Suprapubic skin (tissue), 4 donors: Measurements from ENCODE around the gene TNFRSF14. TPM values are rescaled to one million over a fixed set of nuclear protein-coding genes. Genes with fewer than 3 reads are reported as not detected.

Experiments used
- DNase-seq, 2 donors: peaks; one replicate each; pipeline ENCODE4 v3.0.0-alpha.2; 2019; ENCODE audit warnings: low spot score in 2 of 2
- H3K27ac ChIP-seq: fragments of 200-600 bp; sonication (generic); one replicate; pipeline ENCODE4 v1.5.1; 2019
- H3K27me3 ChIP-seq: fragments of 200-600 bp; sonication (generic); one replicate; pipeline ENCODE4 v1.5.1; 2019
- H3K36me3 ChIP-seq: fragments of 200-600 bp; sonication (generic); one replicate; pipeline ENCODE4 v1.5.1; 2019
- H3K4me1 ChIP-seq: fragments of 200-600 bp; sonication (generic); one replicate; pipeline ENCODE4 v1.5.1; 2019
- H3K4me3 ChIP-seq: fragments of 200-600 bp; sonication (generic); one replicate; pipeline ENCODE4 v1.5.1; 2019; ENCODE audit warnings: mild to moderate bottlenecking
- H3K9me3 ChIP-seq: fragments of 200-600 bp; sonication (generic); one replicate; pipeline ENCODE4 v1.5.1; 2019
- EP300 ChIP-seq: sonication (generic); formaldehyde crosslinking; IDR thresholded peaks from one replicate; pipeline ENCODE4 v1.6.1; 2017; ENCODE audit warnings: antibody characterized with exemption
- POLR2A ChIP-seq, 2 donors: fragments of 450-650 bp; IDR thresholded peaks; one replicate each; pipeline ENCODE4 v1.6.1; 2017; ENCODE audit warnings: antibody characterized with exemption in 2 of 2, mild to moderate bottlenecking in 2 of 2, moderate library complexity in 2 of 2
- POLR2AphosphoS5 ChIP-seq, 3 donors: sonication (generic); formaldehyde crosslinking; IDR thresholded peaks; one replicate each; pipeline ENCODE4 v1.6.1; 2017; ENCODE audit warnings: antibody characterized with exemption in 3 of 3
- whole genome bisulfite sequencing: methylation state at CpG from one replicate; pipeline ENCODE4 v1.1.5; 2018; 5-methylcytosine and 5-hydroxymethylcytosine counted together
- total RNA-seq, 4 donors: library from RNA; depleted of rRNA; stranded (reverse); fragments of >200 nt; gene quantifications; one replicate each; pipeline ENCODE4 v1.1.0, GENCODE V29; 2016
- TF ChIP-seq, protein P1 (sequence below), 2 donors: fragments of 200-600 bp in 1 of 2; fragments of 450-650 bp in 1 of 2; sonication (generic) in 1 of 2; IDR thresholded peaks; one replicate each; pipeline ENCODE4 v1.5.1; 2016 to 2019; ENCODE audit warnings: antibody characterized with exemption in 2 of 2, mild to moderate bottlenecking in 1 of 2, moderate library complexity in 1 of 2

Gene TNFRSF14
- total RNA-seq, 4 donors from 2014 or later, result 33.3 to 111 (median 60.9) TPM

DNA sequence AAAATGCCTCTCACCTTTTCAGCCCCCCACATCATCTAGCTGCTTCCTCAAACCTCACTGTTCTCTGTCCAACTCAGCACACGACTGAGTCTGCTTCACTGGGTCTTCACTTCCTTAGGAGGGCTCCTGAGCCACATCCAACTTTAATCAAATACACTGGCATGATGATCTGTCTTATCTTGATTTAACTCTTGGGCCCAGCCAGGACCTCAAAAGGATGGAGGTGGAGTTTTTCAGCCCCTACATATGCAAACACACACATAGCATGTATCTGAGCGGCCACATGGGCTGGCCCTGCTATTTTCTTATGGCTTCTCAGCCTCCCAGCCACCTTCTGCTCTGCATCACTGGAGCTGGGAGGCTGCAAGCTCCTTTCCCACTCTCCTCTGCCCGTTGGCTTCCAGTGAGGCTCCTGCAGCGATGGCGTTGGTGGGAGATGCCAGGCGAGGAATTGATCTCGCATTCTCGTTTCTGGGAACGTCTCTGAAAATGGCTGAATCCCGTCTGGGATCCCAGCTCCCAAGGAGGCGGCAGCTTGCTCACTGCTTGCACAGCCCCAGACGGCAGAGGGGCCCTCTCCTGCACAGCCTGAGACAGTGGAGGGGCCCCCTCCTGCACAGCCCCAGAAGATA, 28.6 kb downstream of the TNFRSF14 start:
- H3K27ac ChIP-seq, result peak overlapping the region; percentile 96
- DNase-seq, result no peak
- H3K27me3 ChIP-seq, result no peaks in the 10 kb centered on the region
- H3K4me1 ChIP-seq, result peaks cover 34% of the 10 kb centered on the region
- no peaks in the 10 kb centered on the region for H3K9me3 ChIP-seq
- H3K36me3 ChIP-seq, result no peaks in the 10 kb centered on the region
- no peak for TF ChIP-seq EP300
- no peak for TF ChIP-seq POLR2A (IDR thresholded peaks at IDR 0.05)
- TF ChIP-seq POLR2AphosphoS5 (IDR thresholded peaks at IDR 0.05), result no peak
- TF ChIP-seq, protein P1, sequence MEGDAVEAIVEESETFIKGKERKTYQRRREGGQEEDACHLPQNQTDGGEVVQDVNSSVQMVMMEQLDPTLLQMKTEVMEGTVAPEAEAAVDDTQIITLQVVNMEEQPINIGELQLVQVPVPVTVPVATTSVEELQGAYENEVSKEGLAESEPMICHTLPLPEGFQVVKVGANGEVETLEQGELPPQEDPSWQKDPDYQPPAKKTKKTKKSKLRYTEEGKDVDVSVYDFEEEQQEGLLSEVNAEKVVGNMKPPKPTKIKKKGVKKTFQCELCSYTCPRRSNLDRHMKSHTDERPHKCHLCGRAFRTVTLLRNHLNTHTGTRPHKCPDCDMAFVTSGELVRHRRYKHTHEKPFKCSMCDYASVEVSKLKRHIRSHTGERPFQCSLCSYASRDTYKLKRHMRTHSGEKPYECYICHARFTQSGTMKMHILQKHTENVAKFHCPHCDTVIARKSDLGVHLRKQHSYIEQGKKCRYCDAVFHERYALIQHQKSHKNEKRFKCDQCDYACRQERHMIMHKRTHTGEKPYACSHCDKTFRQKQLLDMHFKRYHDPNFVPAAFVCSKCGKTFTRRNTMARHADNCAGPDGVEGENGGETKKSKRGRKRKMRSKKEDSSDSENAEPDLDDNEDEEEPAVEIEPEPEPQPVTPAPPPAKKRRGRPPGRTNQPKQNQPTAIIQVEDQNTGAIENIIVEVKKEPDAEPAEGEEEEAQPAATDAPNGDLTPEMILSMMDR (IDR thresholded peaks at IDR 0.05), result no peak
- H3K4me3 ChIP-seq, result peak overlapping the region; percentile 83
- 20% methylated on average over 11 of the region's 12 CpGs for WGBS

DNA sequence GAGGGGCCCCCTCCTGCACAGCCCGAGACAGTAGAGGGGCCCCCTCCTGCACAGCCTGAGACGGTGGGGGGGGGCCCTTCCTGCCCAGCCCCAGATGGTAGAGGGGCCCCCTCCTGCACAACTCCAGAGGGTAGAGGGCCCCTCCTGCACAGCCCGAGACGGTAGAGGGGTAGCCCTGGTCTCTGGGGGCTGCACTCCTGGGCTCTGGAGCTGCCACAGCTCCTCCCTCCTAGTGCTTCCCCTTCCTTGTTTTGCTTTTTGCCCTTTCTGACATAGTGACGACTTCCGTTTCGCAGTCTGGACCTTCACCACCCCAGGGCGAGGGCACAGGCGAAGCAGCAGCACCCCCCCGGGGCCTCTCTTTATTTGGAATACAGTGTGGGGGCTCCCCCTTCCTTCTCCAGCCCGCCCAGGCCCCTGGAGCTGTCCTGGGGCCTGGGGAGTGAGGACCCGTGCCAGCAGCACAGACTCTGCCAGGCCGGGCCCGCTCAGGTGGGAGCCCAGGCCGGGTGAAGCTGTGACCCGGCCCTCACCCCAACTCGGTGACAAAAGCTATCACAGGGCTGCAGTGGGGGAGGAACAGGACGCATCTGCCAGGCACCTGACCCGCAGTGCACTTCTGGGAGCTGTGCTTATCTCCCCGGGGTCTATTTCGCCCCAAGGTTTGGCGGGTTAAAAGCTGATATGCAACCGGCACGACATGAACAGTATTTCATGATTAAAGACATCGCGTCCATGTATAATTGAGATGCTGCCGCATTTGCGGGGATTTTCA, 29.3 kb downstream of the TNFRSF14 start:
- no peaks in the 10 kb centered on the region for H3K27me3 ChIP-seq
- no peak for DNase-seq
- no peaks in the 10 kb centered on the region for H3K36me3 ChIP-seq
- no peak for TF ChIP-seq POLR2AphosphoS5 (IDR thresholded peaks at IDR 0.05)
- TF ChIP-seq, protein P1 (IDR thresholded peaks at IDR 0.05), result no peak
- peak; percentile 20 to 39 for TF ChIP-seq POLR2A (IDR thresholded peaks at IDR 0.05)
- TF ChIP-seq EP300, result no peak
- peaks cover 34% of the 10 kb centered on the region for H3K4me1 ChIP-seq
- H3K27ac ChIP-seq, result peak overlapping the region; percentile 96
- WGBS, result 7% methylated on average over 21 of the region's 28 CpGs
- no peaks in the 10 kb centered on the region for H3K9me3 ChIP-seq
- peak overlapping the region; percentile 83 for H3K4me3 ChIP-seq

DNA sequence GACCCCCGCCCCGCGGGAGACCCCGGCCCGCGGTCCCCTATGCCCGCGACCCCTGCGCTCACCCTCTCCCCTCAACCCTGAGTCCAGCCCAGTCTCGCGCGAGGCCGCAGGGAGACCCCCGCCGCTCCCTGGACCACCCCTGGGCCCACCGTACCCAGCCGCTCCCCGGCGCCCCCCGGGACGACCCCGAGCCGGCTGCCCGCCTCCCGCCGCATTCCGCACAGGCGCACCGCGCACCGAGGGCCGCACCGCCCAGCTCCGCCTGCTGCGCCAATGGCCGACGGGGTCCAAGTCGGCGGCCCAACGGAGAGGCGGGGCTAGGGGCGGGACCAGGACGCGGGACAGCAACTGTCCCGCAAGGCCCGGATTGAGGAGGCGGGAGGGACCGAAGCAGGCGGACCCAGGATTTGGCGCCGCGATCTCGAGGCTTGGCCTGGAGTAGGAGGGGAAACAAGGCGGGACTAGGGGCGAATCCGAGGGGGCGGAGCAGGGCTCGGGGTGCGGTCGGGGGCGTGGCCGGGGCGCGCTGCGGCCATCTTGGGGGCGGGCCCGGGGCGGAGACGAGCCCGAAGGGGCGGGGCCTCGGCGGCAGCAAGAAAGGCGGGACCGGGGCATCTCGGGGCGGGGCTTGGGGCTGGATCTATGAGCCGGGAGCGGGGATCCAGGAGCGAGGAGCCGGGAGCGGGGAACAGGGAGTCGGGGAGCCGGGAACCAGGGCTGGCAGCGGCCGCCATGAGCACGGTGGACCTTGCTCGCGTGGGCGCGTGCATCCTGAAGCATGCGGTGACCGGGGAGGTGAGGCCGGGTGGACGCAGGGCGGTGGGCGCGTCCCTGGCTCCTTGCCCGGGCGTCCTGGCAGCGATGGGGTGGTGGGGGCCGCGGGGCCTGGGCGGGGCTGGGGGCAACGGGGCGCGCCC, 30.2 kb downstream of the TNFRSF14 start, which contains the start of gene PRXL2B:
TSS of gene PRXL2B (plus strand) at position 624 of the 917 bp plus-strand sequence. CDS start at position 733, 109 bp downstream.
- Histone ChIP-seq H3K36me3 (no peaks in the 10 kb centered on the region), H3K27ac (peak within 1 kb of the TSS; percentile 96), H3K27me3 (no peaks in the 10 kb centered on the region), H3K9me3 (no peaks in the 10 kb centered on the region), H3K4me1 (peaks cover 34% of the 10 kb centered on the region), H3K4me3 (peak within 1 kb of the TSS; percentile 83)
- 0% methylated on average over 19 of the region's 107 CpGs for WGBS
- TF ChIP-seq POLR2AphosphoS5 (IDR thresholded peaks at IDR 0.05) (peak in 1 of 3 donors; percentile 51), POLR2A (IDR thresholded peaks at IDR 0.05) (peak in 1 of 2 donors; percentile 78), EP300 (no peak)
- TF ChIP-seq, protein P1 (IDR thresholded peaks at IDR 0.05), result no peak
- DNase-seq, result peak; percentile 100

DNA sequence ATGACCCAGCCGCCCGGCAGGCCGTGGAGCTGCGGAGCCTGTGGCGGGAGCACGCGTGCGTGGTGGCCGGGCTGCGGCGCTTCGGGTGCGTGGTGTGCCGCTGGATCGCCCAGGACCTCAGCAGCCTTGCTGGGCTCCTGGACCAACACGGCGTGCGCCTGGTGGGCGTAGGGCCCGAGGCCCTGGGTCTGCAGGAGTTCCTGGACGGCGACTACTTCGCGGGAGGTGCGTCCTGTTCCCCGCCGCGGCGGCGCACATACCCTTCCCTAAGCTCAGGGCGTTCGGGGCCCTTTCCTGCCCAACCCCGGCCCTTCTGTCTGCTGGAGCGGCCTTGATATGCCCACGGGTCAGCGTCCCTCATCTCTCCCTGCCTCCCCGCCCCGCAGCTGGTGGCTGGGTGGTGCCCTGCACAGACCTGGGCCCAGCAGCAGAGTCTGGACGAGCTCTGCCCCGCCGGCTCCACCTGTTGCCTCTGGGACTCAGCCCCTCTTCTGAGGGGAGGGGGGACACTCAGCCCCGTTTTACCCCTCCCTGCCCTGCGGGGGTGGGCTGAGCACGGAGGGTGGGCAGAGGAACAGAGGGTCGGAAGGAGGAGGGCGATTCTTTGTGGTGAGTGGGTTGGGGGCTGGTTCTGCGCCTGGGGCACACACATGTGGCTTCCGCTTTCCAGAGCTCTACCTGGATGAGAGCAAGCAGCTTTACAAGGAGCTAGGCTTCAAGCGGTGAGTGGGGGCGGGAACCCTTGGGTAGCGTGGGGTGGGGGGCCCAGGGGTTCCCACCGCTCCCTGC, 31.1 kb downstream of the TNFRSF14 start:
- Histone ChIP-seq H3K27ac (peak overlapping the region; percentile 96), H3K27me3 (no peaks in the 10 kb centered on the region), H3K4me3 (peak overlapping the region; percentile 83), H3K4me1 (peaks cover 34% of the 10 kb centered on the region), H3K9me3 (no peaks in the 10 kb centered on the region), H3K36me3 (no peaks in the 10 kb centered on the region)
- no peak for DNase-seq
- WGBS, result 0% methylated on average over 3 of the region's 52 CpGs
- TF ChIP-seq POLR2A (IDR thresholded peaks at IDR 0.05) (no peak), POLR2AphosphoS5 (IDR thresholded peaks at IDR 0.05) (no peak), EP300 (no peak)
- TF ChIP-seq, protein P1 (IDR thresholded peaks at IDR 0.05), result no peak
